IMR-90 (cell line): ENCODE data around the gene WDR54. TPM values are rescaled to one million over a fixed set of nuclear protein-coding genes. Genes with fewer than 3 reads are reported as not detected.
A peak's percentile ranks its signal among the peaks of the same experiment; 100 is the strongest.

Experiments
- ATAC-seq: fragments of 200-7000 bp; cut with Tn5 transposase; 2 replicates; pipeline ENCODE4 v1.9.1; 2020; ENCODE audit warnings: low read depth, mild to moderate bottlenecking, moderate library complexity
- BruUV-seq: library from RNA; stranded (reverse); fragments of 400-500 nt; replicated peaks from 2 replicates; lab custom pipeline; 2021; lab: Mats Ljungman, UMichigan
- CTCF ChIA-PET: fragments of 300-600 bp; formaldehyde crosslinking; extraction: SDS; loops from one replicate; lab custom pipeline; 2021; ENCODE audit warnings: antibody characterized with exemption; lab: Yijun Ruan, JAX
- POLR2A ChIA-PET: fragments of 300-600 bp; sonication (Branson Sonifier 250); formaldehyde crosslinking; loops from one replicate; lab custom pipeline; 2022; ENCODE audit warnings: antibody characterized with exemption; ENCODE audit not compliant: unreplicated experiment; lab: Charles Lee
- DNase-seq: peaks from one replicate; pipeline ENCODE4 v3.0.0; 2013
- H2AFZ ChIP-seq: replicated peaks from 2 replicates; pipeline ENCODE3; 2013; ENCODE audit warnings: low read length, mild to moderate bottlenecking; ENCODE audit not compliant: poor library complexity
- H2AK5ac ChIP-seq: 2 replicates; pipeline ENCODE4 v1.6.1; 2013; ENCODE audit warnings: low read depth, low read length, inconsistent platforms
- H2AK9ac ChIP-seq: replicated peaks from 2 replicates; pipeline ENCODE3; 2013; ENCODE audit warnings: mild to moderate bottlenecking, low read depth, low read length, moderate library complexity; ENCODE audit not compliant: poor library complexity
- H2BK120ac ChIP-seq: 2 replicates; pipeline ENCODE4 v1.6.1; 2013; ENCODE audit warnings: low read depth, low read length, inconsistent platforms
- H2BK15ac ChIP-seq: 3 replicates; pipeline ENCODE4 v1.6.1; 2013; ENCODE audit warnings: low read depth, low read length, inconsistent platforms
- H2BK20ac ChIP-seq: 2 replicates; pipeline ENCODE4 v1.6.1; 2013; ENCODE audit warnings: low read depth, mild to moderate bottlenecking, inconsistent platforms, low read length, moderate library complexity
- H2BK5ac ChIP-seq: 2 replicates; pipeline ENCODE4 v1.6.1; 2013; ENCODE audit warnings: mild to moderate bottlenecking, low read depth, low read length, inconsistent platforms; ENCODE audit not compliant: poor library complexity, severe bottlenecking
- H3K14ac ChIP-seq: replicated peaks from 2 replicates; pipeline ENCODE4 v1.6.1; 2013; ENCODE audit warnings: low read depth, low read length, inconsistent platforms
- H3K18ac ChIP-seq: 2 replicates; pipeline ENCODE4 v1.6.1; 2013; ENCODE audit warnings: low read depth, low read length, control low read depth
- H3K23ac ChIP-seq: 2 replicates; pipeline ENCODE4 v1.6.1; 2013; ENCODE audit warnings: low read depth, low read length, inconsistent platforms
- H3K27ac ChIP-seq: 2 replicates; pipeline ENCODE4 v1.5.1; 2013; ENCODE audit warnings: mild to moderate bottlenecking, control low read depth, low read length; ENCODE audit not compliant: insufficient read depth
- H3K27me3 ChIP-seq: 2 replicates; pipeline ENCODE4 v1.6.1; 2013; ENCODE audit warnings: low read length; ENCODE audit not compliant: control insufficient read depth, insufficient read depth
- H3K36me3 ChIP-seq: 2 replicates; pipeline ENCODE4 v1.6.1; 2013; ENCODE audit warnings: low read length, mixed read lengths; ENCODE audit not compliant: control insufficient read depth, insufficient read depth
- H3K4ac ChIP-seq: 2 replicates; pipeline ENCODE4 v1.6.1; 2013; ENCODE audit warnings: low read depth, low read length, inconsistent platforms
- H3K4me1 ChIP-seq: 2 replicates; pipeline ENCODE4 v1.6.1; 2013; ENCODE audit warnings: low read length, mixed read lengths; ENCODE audit not compliant: control insufficient read depth, insufficient read depth
- H3K4me2 ChIP-seq: 2 replicates; pipeline ENCODE4 v1.6.1; 2013; ENCODE audit warnings: low read depth, mild to moderate bottlenecking, control low read depth, low read length, moderate library complexity
- H3K4me3 ChIP-seq: 2 replicates; pipeline ENCODE4 v1.5.1; 2013; ENCODE audit warnings: low read depth, mild to moderate bottlenecking, control low read depth, low read length, moderate library complexity; ENCODE audit not compliant: insufficient read depth
- H3K56ac ChIP-seq: 2 replicates; pipeline ENCODE4 v1.6.1; 2013; ENCODE audit warnings: low read length, inconsistent platforms; ENCODE audit not compliant: insufficient read depth; ENCODE audit errors: extremely low read depth
- H3K79me1 ChIP-seq, 2 experiments: 2 replicates each; pipeline ENCODE4 v1.6.1; 2013; ENCODE audit warnings: low read length in 2 of 2, inconsistent platforms in 1 of 2, low read depth in 1 of 2
- H3K9ac ChIP-seq: 2 replicates; pipeline ENCODE4 v1.6.1; 2013; ENCODE audit warnings: low read depth, low read length, control low read depth
- H3K9me1 ChIP-seq: 2 replicates; pipeline ENCODE4 v1.6.1; 2013; ENCODE audit warnings: low read length, inconsistent platforms; ENCODE audit not compliant: insufficient read depth
- H3K9me3 ChIP-seq: 2 replicates; pipeline ENCODE4 v1.6.1; 2013; ENCODE audit warnings: low read length; ENCODE audit not compliant: control insufficient read depth, insufficient read depth
- H4K20me1 ChIP-seq: 2 replicates; pipeline ENCODE4 v1.6.1; 2013; ENCODE audit warnings: low read length, inconsistent platforms; ENCODE audit not compliant: insufficient read depth
- H4K5ac ChIP-seq: 2 replicates; pipeline ENCODE4 v1.6.1; 2013; ENCODE audit warnings: mild to moderate bottlenecking, low read depth, low read length, control low read depth
- H4K8ac ChIP-seq, 2 experiments: 2 replicates each; pipeline ENCODE4 v1.6.1; 2013; ENCODE audit warnings: low read depth in 2 of 2, low read length in 2 of 2, control low read depth in 1 of 2, inconsistent platforms in 1 of 2
- H4K91ac ChIP-seq: 2 replicates; pipeline ENCODE4 v1.6.1; 2013; ENCODE audit warnings: low read depth, low read length, inconsistent platforms; ENCODE audit not compliant: insufficient read depth
- BHLHE40 ChIP-seq: fragments of 150-350 bp; IDR thresholded peaks from 2 replicates; pipeline ENCODE4 v1.6.1; 2016; ENCODE audit warnings: mild to moderate bottlenecking, low read depth, low read length
- CEBPB ChIP-seq: IDR thresholded peaks from 2 replicates; pipeline ENCODE4 v1.6.1; 2012; ENCODE audit warnings: low read depth, low read length, improper control_type of control experiment
- CHD1 ChIP-seq: IDR thresholded peaks from 2 replicates; pipeline ENCODE4 v1.6.1; 2012; ENCODE audit warnings: low read depth, low read length, improper control_type of control experiment
- FOS ChIP-seq: fragments of 150-350 bp; IDR thresholded peaks from 2 replicates; pipeline ENCODE4 v1.6.1; 2016; ENCODE audit warnings: low read depth, low read length
- MAFK ChIP-seq: IDR thresholded peaks from 2 replicates; pipeline ENCODE4 v1.6.1; 2012; ENCODE audit warnings: low read depth, low read length, improper control_type of control experiment
- MAZ ChIP-seq: IDR thresholded peaks from 2 replicates; pipeline ENCODE4 v1.6.1; 2012; ENCODE audit warnings: low read depth, mild to moderate bottlenecking, low read length, improper control_type of control experiment, moderate library complexity, borderline replicate concordance
- MXI1 ChIP-seq: IDR thresholded peaks from 2 replicates; pipeline ENCODE4 v1.6.1; 2012; ENCODE audit warnings: low read depth, mild to moderate bottlenecking, low read length, moderate library complexity, borderline replicate concordance
- NFE2L2 ChIP-seq: fragments of 150-350 bp; IDR thresholded peaks from 2 replicates; pipeline ENCODE4 v1.6.1; 2016; ENCODE audit warnings: low read depth, mild to moderate bottlenecking, low read length
- POLR2A ChIP-seq: IDR thresholded peaks from 2 replicates; pipeline ENCODE4 v1.6.1; 2012; ENCODE audit warnings: mild to moderate bottlenecking, low read depth, low read length
- RAD21 ChIP-seq: IDR thresholded peaks from 2 replicates; pipeline ENCODE4 v1.6.1; 2012; ENCODE audit warnings: low read length, improper control_type of control experiment
- RCOR1 ChIP-seq: IDR thresholded peaks from 2 replicates; pipeline ENCODE4 v1.6.1; 2012; ENCODE audit warnings: mild to moderate bottlenecking, low read length, improper control_type of control experiment; ENCODE audit not compliant: insufficient replicate concordance
- RFX5 ChIP-seq: IDR thresholded peaks from 2 replicates; pipeline ENCODE4 v1.8.0; 2012; ENCODE audit warnings: low read depth, mild to moderate bottlenecking, low read length, moderate library complexity
- SMC3 ChIP-seq: fragments of 150-350 bp; IDR thresholded peaks from 2 replicates; pipeline ENCODE4 v1.6.1; 2016; ENCODE audit warnings: low read depth, mild to moderate bottlenecking, antibody characterized with exemption, low read length, moderate library complexity
- WGBS, 2 experiments: methylation state at CpG; one replicate each; pipeline versions ENCODE4 v1.1.5 to v1.1.7; 2013; ENCODE audit warnings: missing lambda C conversion rate in 2 of 2; ENCODE audit not compliant: insufficient read length in 1 of 2; ENCODE audit errors: extremely low coverage in 2 of 2; 5-methylcytosine and 5-hydroxymethylcytosine counted together
- dilution Hi-C: fragments of 300-500 bp; cut with HindIII; formaldehyde crosslinking; loops from one replicate; pipeline ENCODE4 v1.14.3; 2018; ENCODE audit warnings: low sequenced_read_pairs; ENCODE audit not compliant: unreplicated experiment
- in situ Hi-C: fragments of 300-500 bp; cut with MboI; formaldehyde crosslinking; loops from 3 replicates; pipeline ENCODE4 v1.14.3; 2019; ENCODE audit warnings: low sequenced_read_pairs, inconsistent platforms, mixed read lengths
- intact Hi-C: fragments of 100-400 bp; cut with micrococcal nuclease; formaldehyde crosslinking; loops from 2 replicates; pipeline ENCODE4 v1.10.0; 2022
- polyA plus RNA-seq, 3 experiments: library from polyadenylated mRNA; depleted of rRNA; stranded (reverse); fragments of >200 nt; gene quantifications; 2 replicates each; pipeline ENCODE4 v1.2.3, GENCODE V29; 2012; ENCODE audit warnings: low replicate concordance in 1 of 3
- total RNA-seq: library from RNA; depleted of rRNA; stranded (reverse); fragments of >200 nt; gene quantifications from 2 replicates; pipeline ENCODE4 v1.2.3, GENCODE V29; 2012
- TF ChIP-seq, protein P1 (sequence below): fragments of 150-350 bp; IDR thresholded peaks from 2 replicates; pipeline ENCODE4 v1.6.1; 2017; ENCODE audit warnings: mild to moderate bottlenecking, antibody characterized with exemption, low read length, low read depth
- TF ChIP-seq, protein P2 (sequence below): fragments of 150-350 bp; IDR thresholded peaks from 2 replicates; pipeline ENCODE4 v1.6.1; 2016; ENCODE audit warnings: low read depth, mild to moderate bottlenecking, low read length, moderate library complexity, borderline replicate concordance
- TF ChIP-seq, protein P3 (sequence below): conservative IDR thresholded peaks from 2 replicates; pipeline ENCODE4 v1.5.1; 2012; ENCODE audit warnings: mild to moderate bottlenecking, low read depth, low read length, improper control_type of control experiment

The WDR54 gene
- total and polyA plus RNA-seq, 2 of the 4 experiments (the other 2 are of a cell fraction): 47.9 to 57.2 TPM

DNA sequence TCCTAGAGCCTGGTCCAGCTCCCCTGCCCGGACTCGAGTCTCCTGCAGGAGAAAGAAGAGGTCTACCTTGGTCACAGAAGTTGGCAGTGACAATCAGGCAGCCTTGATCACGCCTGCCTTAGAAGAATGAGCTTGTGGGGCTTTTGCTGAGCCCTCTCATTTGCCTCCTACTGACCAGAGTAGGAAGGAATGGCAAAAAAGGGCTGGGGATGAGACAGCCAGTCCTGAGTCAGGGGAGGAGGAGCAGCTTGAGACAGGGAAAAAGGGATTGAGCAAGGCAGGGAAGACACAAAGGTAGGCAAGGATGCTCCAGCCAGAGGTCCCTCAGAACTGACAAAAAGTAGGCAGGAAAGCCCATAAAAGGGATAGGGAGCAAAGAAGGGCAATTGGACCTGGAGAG is 6.0 kb downstream of the WDR54 start:
- 100% methylated on average over 2 of the region's 3 CpGs; no CpG with 5 or more reads in 1 of the 2 experiments for WGBS, 2 experiments
- H3K9ac ChIP-seq: no peak overlapping the region
- H3K4me3 ChIP-seq: no peak overlapping the region
- no peak overlapping the region for H2BK20ac ChIP-seq
- in situ Hi-C loops (no loop called here), intact Hi-C loops (no loop called here), dilution Hi-C loops (no loop called here)
- H3K56ac ChIP-seq: no peak overlapping the region
- no peaks in the 10 kb centered on the region for H3K9me3 ChIP-seq
- no peak overlapping the region for H3K23ac ChIP-seq
- peaks cover 4% of the 10 kb centered on the region; the same call in 1 of the 2 replicates for H3K9me1 ChIP-seq
- peaks cover 69% of the 10 kb centered on the region for H3K36me3 ChIP-seq
- CTCF ChIA-PET: no interaction called here
- no peak overlapping the region for H4K8ac ChIP-seq
- H2AFZ ChIP-seq: no peak overlapping the region
- peak overlapping the region; percentile 30 for H2AK9ac ChIP-seq
- DNase-seq (peak; percentile 25), ATAC-seq (peak; percentile 25; the same call in 1 of the 2 replicates)
- no peaks in the 10 kb centered on the region for H3K27me3 ChIP-seq
- no peak overlapping the region for H2BK15ac ChIP-seq
- H3K4me2 ChIP-seq: no peak overlapping the region
- TF ChIP-seq MXI1 (no peak), RCOR1 (no peak), RAD21 (no peak), POLR2A (no peak), SMC3 (no peak), RFX5 (no peak), MAFK (no peak), CHD1 (no peak), CEBPB (no peak), BHLHE40 (no peak), NFE2L2 (no peak), MAZ (no peak), FOS (no peak)
- TF ChIP-seq, protein P1, sequence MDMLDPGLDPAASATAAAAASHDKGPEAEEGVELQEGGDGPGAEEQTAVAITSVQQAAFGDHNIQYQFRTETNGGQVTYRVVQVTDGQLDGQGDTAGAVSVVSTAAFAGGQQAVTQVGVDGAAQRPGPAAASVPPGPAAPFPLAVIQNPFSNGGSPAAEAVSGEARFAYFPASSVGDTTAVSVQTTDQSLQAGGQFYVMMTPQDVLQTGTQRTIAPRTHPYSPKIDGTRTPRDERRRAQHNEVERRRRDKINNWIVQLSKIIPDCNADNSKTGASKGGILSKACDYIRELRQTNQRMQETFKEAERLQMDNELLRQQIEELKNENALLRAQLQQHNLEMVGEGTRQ: no peak
- TF ChIP-seq, protein P2, sequence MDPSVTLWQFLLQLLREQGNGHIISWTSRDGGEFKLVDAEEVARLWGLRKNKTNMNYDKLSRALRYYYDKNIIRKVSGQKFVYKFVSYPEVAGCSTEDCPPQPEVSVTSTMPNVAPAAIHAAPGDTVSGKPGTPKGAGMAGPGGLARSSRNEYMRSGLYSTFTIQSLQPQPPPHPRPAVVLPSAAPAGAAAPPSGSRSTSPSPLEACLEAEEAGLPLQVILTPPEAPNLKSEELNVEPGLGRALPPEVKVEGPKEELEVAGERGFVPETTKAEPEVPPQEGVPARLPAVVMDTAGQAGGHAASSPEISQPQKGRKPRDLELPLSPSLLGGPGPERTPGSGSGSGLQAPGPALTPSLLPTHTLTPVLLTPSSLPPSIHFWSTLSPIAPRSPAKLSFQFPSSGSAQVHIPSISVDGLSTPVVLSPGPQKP: no peak
- TF ChIP-seq, protein P3, sequence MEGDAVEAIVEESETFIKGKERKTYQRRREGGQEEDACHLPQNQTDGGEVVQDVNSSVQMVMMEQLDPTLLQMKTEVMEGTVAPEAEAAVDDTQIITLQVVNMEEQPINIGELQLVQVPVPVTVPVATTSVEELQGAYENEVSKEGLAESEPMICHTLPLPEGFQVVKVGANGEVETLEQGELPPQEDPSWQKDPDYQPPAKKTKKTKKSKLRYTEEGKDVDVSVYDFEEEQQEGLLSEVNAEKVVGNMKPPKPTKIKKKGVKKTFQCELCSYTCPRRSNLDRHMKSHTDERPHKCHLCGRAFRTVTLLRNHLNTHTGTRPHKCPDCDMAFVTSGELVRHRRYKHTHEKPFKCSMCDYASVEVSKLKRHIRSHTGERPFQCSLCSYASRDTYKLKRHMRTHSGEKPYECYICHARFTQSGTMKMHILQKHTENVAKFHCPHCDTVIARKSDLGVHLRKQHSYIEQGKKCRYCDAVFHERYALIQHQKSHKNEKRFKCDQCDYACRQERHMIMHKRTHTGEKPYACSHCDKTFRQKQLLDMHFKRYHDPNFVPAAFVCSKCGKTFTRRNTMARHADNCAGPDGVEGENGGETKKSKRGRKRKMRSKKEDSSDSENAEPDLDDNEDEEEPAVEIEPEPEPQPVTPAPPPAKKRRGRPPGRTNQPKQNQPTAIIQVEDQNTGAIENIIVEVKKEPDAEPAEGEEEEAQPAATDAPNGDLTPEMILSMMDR: no peak
- no peak overlapping the region for H4K5ac ChIP-seq
- no peak overlapping the region for H2BK5ac ChIP-seq
- no peak overlapping the region for H4K91ac ChIP-seq
- peaks cover 2 to 8% of the 10 kb centered on the region in 2 experiments; a peak in 2 of 4 replicates for H3K79me1 ChIP-seq
- no peaks in the 10 kb centered on the region for H3K4me1 ChIP-seq
- no peak overlapping the region for H3K4ac ChIP-seq
- H3K18ac ChIP-seq: no peak overlapping the region
- H3K14ac ChIP-seq: no peak overlapping the region
- no peak overlapping the region for H2BK120ac ChIP-seq
- no TSS peak for BruUV-seq
- no peak overlapping the region for H2AK5ac ChIP-seq
- H4K20me1 ChIP-seq: 0 out of 2 replicates have a peak, but pooled peaks cover 3% of the 10 kb centered on the region
- H3K27ac ChIP-seq: no peak overlapping the region
- POLR2A ChIA-PET: no interaction called here
